Bronchial epithelial cell (primary cell): ENCODE data around the gene TPPP. TPM values are rescaled to one million over a fixed set of nuclear protein-coding genes. Genes with fewer than 3 reads are reported as not detected.

Source experiments
- DNase-seq: peaks from one replicate; pipeline ENCODE4 v3.0.0-alpha.2; 2010; ENCODE audit warnings: low read depth
- FAIRE-seq: peaks from 2 replicates; lab custom pipeline; 2011; peaks lifted over from hg19 to GRCh38; lab: Jason Lieb, UNC
- H3K27me3 ChIP-seq: 2 replicates; pipeline ENCODE4 v1.5.1; 2011; ENCODE audit warnings: low read length; ENCODE audit not compliant: control insufficient read depth, insufficient read depth
- H3K36me3 ChIP-seq: 2 replicates; pipeline ENCODE4 v1.5.1; 2011; ENCODE audit warnings: low read length; ENCODE audit not compliant: control insufficient read depth, insufficient read depth
- H3K4me3 ChIP-seq: 2 replicates; pipeline ENCODE4 v1.5.1; 2011; ENCODE audit warnings: mild to moderate bottlenecking, low read depth, low read length, control low read depth
- total RNA-seq: library from RNA; depleted of rRNA; stranded (reverse); fragments of >200 nt; gene quantifications from 2 replicates; pipeline ENCODE4 v1.2.1, GENCODE V29; 2014
- TF ChIP-seq, protein P1 (sequence below): IDR thresholded peaks from 2 replicates; pipeline ENCODE4 v1.5.1; 2011; ENCODE audit warnings: mild to moderate bottlenecking, moderate library complexity, low read length, control low read depth, inconsistent platforms; ENCODE audit not compliant: insufficient read depth, severe bottlenecking

Gene TPPP
- total RNA-seq, 1 donor from 2014 or later, result 1.6 TPM

DNA sequence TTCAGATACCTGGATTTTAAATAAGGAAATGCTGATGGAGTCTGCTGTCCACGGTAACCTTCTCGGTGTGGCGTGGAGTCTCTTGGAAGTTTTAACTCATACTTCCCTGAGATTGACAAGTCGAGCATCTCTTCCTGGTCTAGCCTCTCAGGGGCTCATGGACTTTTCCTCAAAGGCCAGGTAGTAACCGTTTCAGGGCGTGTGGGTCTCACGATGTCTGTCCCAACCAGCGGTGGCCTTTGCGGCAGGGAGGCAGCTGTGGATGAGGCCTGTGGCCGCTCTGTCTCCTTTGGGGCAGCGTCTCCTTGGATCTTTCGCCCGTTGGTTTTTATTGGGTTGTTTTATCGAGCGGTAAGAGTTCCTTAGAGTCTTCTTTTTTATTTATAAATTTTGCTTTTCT is 48.2 kb downstream of the TPPP start:
- no peak for DNase-seq
- peaks cover 20% of the 10 kb centered on the region for H3K36me3 ChIP-seq
- no peaks in the 10 kb centered on the region for H3K27me3 ChIP-seq
- no peak for FAIRE-seq
- TF ChIP-seq, protein P1, sequence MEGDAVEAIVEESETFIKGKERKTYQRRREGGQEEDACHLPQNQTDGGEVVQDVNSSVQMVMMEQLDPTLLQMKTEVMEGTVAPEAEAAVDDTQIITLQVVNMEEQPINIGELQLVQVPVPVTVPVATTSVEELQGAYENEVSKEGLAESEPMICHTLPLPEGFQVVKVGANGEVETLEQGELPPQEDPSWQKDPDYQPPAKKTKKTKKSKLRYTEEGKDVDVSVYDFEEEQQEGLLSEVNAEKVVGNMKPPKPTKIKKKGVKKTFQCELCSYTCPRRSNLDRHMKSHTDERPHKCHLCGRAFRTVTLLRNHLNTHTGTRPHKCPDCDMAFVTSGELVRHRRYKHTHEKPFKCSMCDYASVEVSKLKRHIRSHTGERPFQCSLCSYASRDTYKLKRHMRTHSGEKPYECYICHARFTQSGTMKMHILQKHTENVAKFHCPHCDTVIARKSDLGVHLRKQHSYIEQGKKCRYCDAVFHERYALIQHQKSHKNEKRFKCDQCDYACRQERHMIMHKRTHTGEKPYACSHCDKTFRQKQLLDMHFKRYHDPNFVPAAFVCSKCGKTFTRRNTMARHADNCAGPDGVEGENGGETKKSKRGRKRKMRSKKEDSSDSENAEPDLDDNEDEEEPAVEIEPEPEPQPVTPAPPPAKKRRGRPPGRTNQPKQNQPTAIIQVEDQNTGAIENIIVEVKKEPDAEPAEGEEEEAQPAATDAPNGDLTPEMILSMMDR, result no peak
- no peak overlapping the region for H3K4me3 ChIP-seq

DNA sequence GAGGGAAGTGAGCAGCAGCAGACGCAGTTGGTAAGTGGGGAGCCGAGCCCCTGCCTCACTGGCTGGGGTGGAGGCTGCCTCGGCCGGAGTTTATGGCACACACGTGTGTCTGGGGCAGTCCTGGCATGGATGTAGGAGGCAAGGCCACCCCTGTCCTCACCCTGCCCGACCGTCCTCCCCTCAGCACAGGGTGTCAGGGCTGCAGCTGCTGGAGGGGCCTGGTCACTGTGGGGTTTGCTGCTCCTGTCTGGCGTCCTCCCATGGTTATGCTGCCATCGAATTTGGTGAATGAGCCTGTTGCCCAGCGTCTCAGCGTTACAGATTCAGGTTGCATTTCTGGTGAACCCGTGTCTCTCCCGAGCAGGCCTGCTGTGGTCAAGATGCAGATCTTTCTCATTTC is 48.6 kb downstream of the TPPP start:
- FAIRE-seq (no peak), DNase-seq (no peak)
- Histone ChIP-seq H3K27me3 (no peaks in the 10 kb centered on the region), H3K4me3 (no peak overlapping the region), H3K36me3 (peaks cover 20% of the 10 kb centered on the region)
- TF ChIP-seq, protein P1, result no peak

- Histone ChIP-seq H3K4me3 (no peak overlapping the region), H3K27me3 (no peaks in the 10 kb centered on the region), H3K36me3 (peaks cover 20% of the 10 kb centered on the region)
- TF ChIP-seq, protein P1, result no peak
- DNase-seq (no peak), FAIRE-seq (no peak)
Observed at GRCh38 chr5:643811-644271, 49.3 kb downstream of the TPPP start.

- FAIRE-seq (no peak), DNase-seq (no peak)
- peaks cover 22% of the 10 kb centered on the region for H3K36me3 ChIP-seq
- H3K27me3 ChIP-seq, result no peaks in the 10 kb centered on the region
- TF ChIP-seq, protein P1, result no peak
- no peak overlapping the region for H3K4me3 ChIP-seq
Observed at GRCh38 chr5:643351-643801, 49.8 kb downstream of the TPPP start.

DNA sequence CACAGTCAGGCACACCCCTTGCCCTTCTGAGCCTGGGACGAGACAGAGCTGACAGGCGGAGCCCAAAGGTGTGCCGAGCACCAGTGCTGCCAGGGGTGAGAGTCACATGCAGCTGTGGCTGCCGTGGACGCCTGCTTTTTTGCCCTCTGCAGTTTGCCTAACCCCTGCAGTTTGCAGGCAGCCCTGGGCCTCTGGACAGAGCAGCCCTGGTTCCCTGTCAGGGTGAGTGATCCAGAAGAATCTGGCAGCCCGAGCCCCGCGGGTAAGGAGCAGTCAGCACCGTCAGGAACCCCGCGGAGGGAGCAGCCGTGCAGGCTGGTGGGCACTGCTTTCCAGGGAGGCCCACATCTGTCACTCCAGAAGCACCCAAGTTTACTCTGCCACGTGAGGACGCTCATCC is 50.7 kb downstream of the TPPP start:
- Histone ChIP-seq H3K36me3 (peaks cover 19% of the 10 kb centered on the region), H3K4me3 (no peak overlapping the region), H3K27me3 (no peaks in the 10 kb centered on the region)
- DNase-seq (no peak), FAIRE-seq (no peak)
- TF ChIP-seq, protein P1, result no peak

DNA sequence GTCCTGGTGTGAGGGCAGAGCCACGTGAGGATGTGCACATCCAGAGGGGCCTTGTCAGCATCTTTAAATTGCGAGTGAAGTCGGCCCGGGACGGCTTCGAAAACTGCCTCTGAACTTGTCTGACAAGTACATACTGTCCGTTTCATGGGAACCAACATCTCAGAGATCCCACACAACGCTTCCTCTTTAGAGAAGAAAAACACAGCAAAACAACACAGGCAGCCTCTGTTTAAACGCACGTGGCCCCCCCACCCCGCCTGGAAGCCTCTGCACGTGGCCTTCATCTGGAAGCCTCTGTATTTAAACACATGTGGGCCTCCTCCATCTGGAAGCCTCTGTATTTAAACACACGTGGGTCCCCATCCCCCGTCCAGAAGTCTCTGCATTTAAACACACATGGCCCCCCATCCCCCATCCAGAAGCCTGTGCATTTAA is 51.8 kb downstream of the TPPP start:
- Histone ChIP-seq H3K4me3 (no peak overlapping the region), H3K36me3 (peaks cover 11% of the 10 kb centered on the region), H3K27me3 (no peaks in the 10 kb centered on the region)
- no peak for FAIRE-seq
- no peak for DNase-seq
- TF ChIP-seq, protein P1, result no peak
